Mesenchymal stem cell (in vitro differentiated cells and primary cell): ENCODE measurements around the gene SPAG17.

Experiments
- DNase-seq: peaks from one replicate; pipeline ENCODE4 v3.0.0-alpha.2; 2013
- H2AFZ ChIP-seq: one replicate; pipeline ENCODE4 v1.6.1; 2013; ENCODE audit warnings: low read depth, mild to moderate bottlenecking, control low read depth, inconsistent platforms, low read length, moderate library complexity
- H2AK5ac ChIP-seq: 2 replicates; pipeline ENCODE4 v1.6.1; 2013; ENCODE audit warnings: low read length, moderate library complexity, mild to moderate bottlenecking, inconsistent platforms; ENCODE audit not compliant: severe bottlenecking
- H2BK120ac ChIP-seq: one replicate; pipeline ENCODE4 v1.6.1; 2013; ENCODE audit warnings: low read depth, mild to moderate bottlenecking, inconsistent platforms, low read length, moderate library complexity
- H2BK12ac ChIP-seq, 2 experiments: one replicate each; pipeline ENCODE4 v1.6.1; 2013; ENCODE audit warnings: inconsistent platforms in 2 of 2, low read length in 2 of 2, mild to moderate bottlenecking in 2 of 2, moderate library complexity in 2 of 2, control low read depth in 1 of 2
- H2BK15ac ChIP-seq: one replicate; pipeline ENCODE4 v1.6.1; 2013; ENCODE audit warnings: mild to moderate bottlenecking, low read depth, inconsistent platforms; ENCODE audit not compliant: poor library complexity, severe bottlenecking
- H2BK5ac ChIP-seq: 2 replicates; pipeline ENCODE4 v1.6.1; 2013; ENCODE audit warnings: low read depth, mild to moderate bottlenecking, low read length, control low read depth, inconsistent platforms; ENCODE audit not compliant: poor library complexity, severe bottlenecking
- H3K14ac ChIP-seq, 2 experiments: one replicate each; pipeline ENCODE4 v1.6.1; 2013; ENCODE audit warnings: inconsistent platforms in 2 of 2, low read length in 2 of 2, control low read depth in 1 of 2, mild to moderate bottlenecking in 1 of 2, moderate library complexity in 1 of 2
- H3K18ac ChIP-seq, 2 experiments: one replicate each; pipeline ENCODE4 v1.6.1; 2013; ENCODE audit warnings: inconsistent platforms in 2 of 2, low read length in 2 of 2, control low read depth in 1 of 2, low read depth in 1 of 2, mild to moderate bottlenecking in 1 of 2
- H3K23ac ChIP-seq, 2 experiments: one replicate each; pipeline ENCODE4 v1.6.1; 2013; ENCODE audit warnings: inconsistent platforms in 2 of 2, low read length in 2 of 2, mild to moderate bottlenecking in 2 of 2, moderate library complexity in 2 of 2, control low read depth in 1 of 2
- H3K27ac ChIP-seq: 2 replicates; pipeline ENCODE4 v1.5.1; 2013; ENCODE audit warnings: mild to moderate bottlenecking, moderate library complexity, low read length, control low read depth, inconsistent platforms; ENCODE audit not compliant: poor library complexity, severe bottlenecking
- H3K27me3 ChIP-seq, 2 experiments: 2 replicates each; pipeline versions ENCODE4 v1.6.1 to v1.7.0; 2013; ENCODE audit warnings: low read length in 2 of 2, mild to moderate bottlenecking in 2 of 2, moderate library complexity in 2 of 2, control low read depth in 1 of 2, inconsistent platforms in 1 of 2; ENCODE audit not compliant: control insufficient read depth in 1 of 2, insufficient read depth in 1 of 2
- H3K36me3 ChIP-seq, 2 experiments: 2 replicates each; pipeline versions ENCODE4 v1.6.1 to v1.7.0; 2013; ENCODE audit warnings: low read length in 2 of 2, control low read depth in 1 of 2, inconsistent platforms in 1 of 2, low read depth in 1 of 2, mild to moderate bottlenecking in 1 of 2; ENCODE audit not compliant: insufficient read depth in 2 of 2, control insufficient read depth in 1 of 2
- H3K4ac ChIP-seq, 2 experiments: one replicate each; pipeline ENCODE4 v1.6.1; 2013; ENCODE audit warnings: inconsistent platforms in 2 of 2, low read length in 2 of 2, mild to moderate bottlenecking in 2 of 2, moderate library complexity in 2 of 2, control low read depth in 1 of 2, low read depth in 1 of 2
- H3K4me1 ChIP-seq: 2 replicates; pipeline ENCODE4 v1.6.1; 2013; ENCODE audit warnings: low read depth, low read length, control low read depth; ENCODE audit not compliant: control insufficient read depth, insufficient read depth
- H3K4me2 ChIP-seq: 2 replicates; pipeline ENCODE4 v1.6.1; 2013; ENCODE audit warnings: low read length, mild to moderate bottlenecking, inconsistent platforms; ENCODE audit not compliant: poor library complexity, severe bottlenecking
- H3K4me3 ChIP-seq, 2 experiments: 2 replicates each; pipeline versions ENCODE4 v1.5.1 to v1.7.0; 2013; ENCODE audit warnings: low read length in 2 of 2, mild to moderate bottlenecking in 2 of 2, control low read depth in 1 of 2, low read depth in 1 of 2; ENCODE audit not compliant: insufficient read depth in 1 of 2
- H3K79me1 ChIP-seq: replicated peaks from 2 replicates; pipeline ENCODE4 v1.6.1; 2013; ENCODE audit warnings: mild to moderate bottlenecking, control low read depth, low read length, inconsistent platforms; ENCODE audit not compliant: poor library complexity, severe bottlenecking
- H3K9ac ChIP-seq: 2 replicates; pipeline ENCODE4 v1.7.0; 2013; ENCODE audit warnings: mild to moderate bottlenecking, low read length, moderate library complexity
- H3K9me3 ChIP-seq: 2 replicates; pipeline ENCODE4 v1.7.0; 2013; ENCODE audit warnings: mild to moderate bottlenecking, low read length; ENCODE audit not compliant: control insufficient read depth
- H4K8ac ChIP-seq: one replicate; pipeline ENCODE4 v1.6.1; 2013; ENCODE audit warnings: inconsistent platforms, mild to moderate bottlenecking, low read length, moderate library complexity
- H4K91ac ChIP-seq: one replicate; pipeline ENCODE4 v1.6.1; 2013; ENCODE audit warnings: mild to moderate bottlenecking, low read length, inconsistent platforms
- WGBS: methylation state at CpG from one replicate; pipeline ENCODE4 v1.1.7; 2013; ENCODE audit warnings: mixed read lengths; 5-methylcytosine and 5-hydroxymethylcytosine counted together

SPAG17 gene

DNA sequence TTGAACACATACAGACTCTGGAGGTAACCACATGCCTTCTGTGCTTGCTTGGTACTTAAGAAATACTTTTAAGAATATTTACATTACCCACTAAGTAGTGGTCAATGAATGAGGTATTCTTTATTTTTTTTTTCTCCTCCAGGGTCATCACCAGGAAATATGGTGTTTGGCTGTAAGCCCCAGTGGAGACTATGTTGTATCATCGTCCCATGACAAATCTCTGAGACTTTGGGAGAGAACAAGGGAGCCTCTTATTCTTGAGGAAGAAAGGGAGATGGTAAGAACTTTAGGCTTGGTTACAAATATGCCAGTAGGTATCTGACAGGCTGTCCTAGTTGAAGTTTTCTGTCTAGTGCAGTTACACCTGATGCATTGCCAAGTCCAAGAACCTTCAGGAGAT, 232.6 kb downstream of the SPAG17 start:
- no peak overlapping the region for H3K18ac ChIP-seq
- no peak overlapping the region for H2BK5ac ChIP-seq
- H3K4me1 ChIP-seq = no peaks in the 10 kb centered on the region
- 96% methylated on average over 1 of the region's 1 CpG for WGBS
- H3K23ac ChIP-seq = no peak overlapping the region
- H3K4me2 ChIP-seq = no peak overlapping the region
- no peak overlapping the region for H2AK5ac ChIP-seq
- H3K14ac ChIP-seq = no peak overlapping the region
- no peak overlapping the region for H3K4me3 ChIP-seq
- H2AFZ ChIP-seq = no peak overlapping the region
- no peak for DNase-seq
- no peak overlapping the region for H2BK120ac ChIP-seq
- peaks cover 4 to 100% of the 10 kb centered on the region in 2 experiments for H3K36me3 ChIP-seq
- H3K27ac ChIP-seq = no peak overlapping the region
- H2BK15ac ChIP-seq = no peak overlapping the region
- no peaks in the 10 kb centered on the region for H3K27me3 ChIP-seq
- no peak overlapping the region for H2BK12ac ChIP-seq
- peaks cover 2% of the 10 kb centered on the region for H3K79me1 ChIP-seq
- H4K91ac ChIP-seq = no peak overlapping the region
- no peaks in the 10 kb centered on the region for H3K9me3 ChIP-seq
- H3K9ac ChIP-seq = no peak overlapping the region
- no peak overlapping the region for H3K4ac ChIP-seq
- H4K8ac ChIP-seq = no peak overlapping the region

DNA sequence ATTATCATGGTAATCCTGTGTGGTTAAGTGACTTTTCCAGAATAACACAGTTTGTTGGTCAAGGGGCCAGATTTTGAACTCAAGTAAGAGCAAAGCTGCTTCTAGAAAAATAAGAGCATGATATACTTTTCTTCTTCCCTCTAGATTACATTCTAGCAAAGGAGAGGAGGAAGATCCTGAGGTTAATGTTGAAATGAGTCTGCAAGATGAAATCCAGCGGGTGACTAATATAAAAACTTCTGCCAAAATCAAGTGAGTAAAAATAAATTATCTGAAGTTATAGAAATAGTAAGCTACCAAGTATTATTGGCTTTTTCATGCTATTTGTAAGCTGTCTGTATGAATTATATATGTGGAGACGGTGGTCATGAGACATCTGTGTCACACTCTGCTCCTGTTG, 242.7 kb downstream of the SPAG17 start:
- Histone ChIP-seq H3K18ac (no peak overlapping the region), H3K4me1 (no peaks in the 10 kb centered on the region), H3K14ac (no peak overlapping the region), H3K23ac (no peak overlapping the region), H3K9me3 (no peaks in the 10 kb centered on the region), H4K91ac (no peak overlapping the region), H3K4me3 (no peak overlapping the region), H2BK120ac (no peak overlapping the region), H2BK5ac (no peak overlapping the region), H3K79me1 (peaks cover 4% of the 10 kb centered on the region), H3K4me2 (no peak overlapping the region), H4K8ac (no peak overlapping the region), H2AFZ (no peak overlapping the region), H2BK15ac (no peak overlapping the region), H2BK12ac (no peak overlapping the region), H3K36me3 (peaks cover 11 to 97% of the 10 kb centered on the region in 2 experiments), H3K9ac (peak overlapping the region; percentile 21), H3K27ac (no peak overlapping the region), H3K27me3 (no peaks in the 10 kb centered on the region), H3K4ac (no peak overlapping the region), H2AK5ac (no peak overlapping the region)
- 83% methylated on average over 1 of the region's 2 CpGs for WGBS
- DNase-seq = no peak

DNA sequence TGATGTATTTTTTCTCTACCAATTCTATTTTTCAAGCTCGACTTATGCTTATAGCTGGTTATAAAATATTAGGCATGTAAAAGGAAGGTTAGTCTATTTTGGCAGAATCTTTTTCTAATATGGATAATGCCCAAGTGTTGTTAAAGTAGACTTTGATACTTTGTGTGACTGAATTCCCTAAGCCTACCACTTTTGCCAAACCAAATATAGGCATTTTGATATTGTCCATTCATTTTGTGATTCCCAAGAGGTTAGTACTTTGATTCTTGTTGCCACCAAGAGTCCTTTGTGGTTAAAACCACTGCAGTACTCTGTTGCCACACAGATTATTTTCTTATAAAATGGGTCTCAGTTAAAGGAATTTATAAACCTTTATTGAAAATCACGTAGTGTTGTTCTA, 251.3 kb downstream of the SPAG17 start:
- no peak overlapping the region for H4K8ac ChIP-seq
- DNase-seq = no peak

DNA sequence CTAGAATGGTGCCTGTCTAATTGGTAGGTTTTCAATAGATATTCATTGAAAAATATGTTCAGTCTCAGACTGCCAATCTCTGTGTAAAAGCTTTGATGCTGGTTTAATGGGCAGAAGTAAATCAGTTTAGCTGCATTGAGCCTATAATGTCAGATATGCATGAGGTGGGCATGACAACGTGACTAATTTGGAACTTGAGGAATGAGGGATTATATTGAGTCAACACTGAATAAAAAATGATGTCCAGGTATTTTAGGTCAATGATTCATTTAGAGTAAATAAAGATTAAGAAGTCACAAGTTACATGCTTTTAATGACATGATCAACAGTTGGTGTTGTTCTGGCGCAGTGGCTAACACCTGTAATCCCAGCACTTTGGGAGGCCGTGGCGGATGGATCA, 252.5 kb downstream of the SPAG17 start:
- no peak for DNase-seq
- no peak overlapping the region for H3K18ac ChIP-seq
- peaks cover 0 to 32% of the 10 kb centered on the region in 2 experiments for H3K36me3 ChIP-seq
- H3K4me3 ChIP-seq = no peak overlapping the region
- no peak overlapping the region for H3K4me2 ChIP-seq
- H2AK5ac ChIP-seq = no peak overlapping the region
- H4K8ac ChIP-seq = no peak overlapping the region
- no peak overlapping the region for H3K4ac ChIP-seq
- 94% methylated on average over 4 of the region's 4 CpGs for WGBS
- peaks cover 3% of the 10 kb centered on the region for H3K4me1 ChIP-seq
- H3K27me3 ChIP-seq = no peaks in the 10 kb centered on the region
- no peak overlapping the region for H2BK12ac ChIP-seq
- no peak overlapping the region for H3K9ac ChIP-seq
- H3K23ac ChIP-seq = no peak overlapping the region
- peaks cover 7% of the 10 kb centered on the region for H3K79me1 ChIP-seq
- no peak overlapping the region for H2BK5ac ChIP-seq
- H2BK120ac ChIP-seq = no peak overlapping the region
- H2BK15ac ChIP-seq = no peak overlapping the region
- H3K9me3 ChIP-seq = no peaks in the 10 kb centered on the region
- H2AFZ ChIP-seq = no peak overlapping the region
- no peak overlapping the region for H3K27ac ChIP-seq
- no peak overlapping the region for H4K91ac ChIP-seq
- no peak overlapping the region for H3K14ac ChIP-seq

More for the DNA sequence above, 251.3 kb downstream of the SPAG17 start:
- Histone ChIP-seq H3K9ac (no peak overlapping the region), H3K23ac (no peak overlapping the region), H3K4me2 (no peak overlapping the region), H2BK120ac (no peak overlapping the region), H2AK5ac (no peak overlapping the region), H3K79me1 (peaks cover 9% of the 10 kb centered on the region), H3K9me3 (no peaks in the 10 kb centered on the region), H3K36me3 (peaks cover 0 to 44% of the 10 kb centered on the region in 2 experiments), H3K18ac (no peak overlapping the region), H3K4ac (no peak overlapping the region), H3K4me3 (no peak overlapping the region), H2AFZ (no peak overlapping the region), H3K4me1 (peaks cover 3% of the 10 kb centered on the region), H2BK12ac (no peak overlapping the region), H2BK5ac (no peak overlapping the region), H3K27ac (no peak overlapping the region), H3K27me3 (no peaks in the 10 kb centered on the region), H4K91ac (no peak overlapping the region), H3K14ac (no peak overlapping the region), H2BK15ac (no peak overlapping the region)
- WGBS = 100% methylated on average over 1 of the region's 2 CpGs
